Neuronal stem cell (in vitro differentiated cells): ENCODE measurements around the gene DIP2C.

Experiments
- DNase-seq: peaks from one replicate; pipeline ENCODE4 v3.0.0-alpha.2; 2013; ENCODE audit warnings: low spot score
- H2AFZ ChIP-seq: one replicate; pipeline ENCODE4 v1.6.1; 2013; ENCODE audit warnings: mild to moderate bottlenecking, low read length, inconsistent platforms
- H2AK5ac ChIP-seq: 2 replicates; pipeline ENCODE4 v1.6.1; 2013; ENCODE audit warnings: low read depth, mild to moderate bottlenecking, inconsistent platforms, low read length, moderate library complexity, mixed read lengths
- H2BK120ac ChIP-seq: 2 replicates; pipeline ENCODE4 v1.6.1; 2013; ENCODE audit warnings: low read depth, mild to moderate bottlenecking, inconsistent platforms, low read length, moderate library complexity, mixed read lengths
- H2BK12ac ChIP-seq: one replicate; pipeline ENCODE4 v1.6.1; 2013; ENCODE audit warnings: low read length, inconsistent platforms
- H2BK15ac ChIP-seq: 2 replicates; pipeline ENCODE4 v1.6.1; 2013; ENCODE audit warnings: mild to moderate bottlenecking, low read length, inconsistent platforms, mixed read lengths
- H2BK5ac ChIP-seq: one replicate; pipeline ENCODE4 v1.6.1; 2013; ENCODE audit warnings: inconsistent platforms, mild to moderate bottlenecking, low read length, moderate library complexity
- H3K14ac ChIP-seq: one replicate; pipeline ENCODE4 v1.6.1; 2013; ENCODE audit warnings: low read length, inconsistent platforms
- H3K18ac ChIP-seq: 2 replicates; pipeline ENCODE4 v1.6.1; 2013; ENCODE audit warnings: low read length, inconsistent platforms
- H3K23ac ChIP-seq: 2 replicates; pipeline ENCODE4 v1.6.1; 2013; ENCODE audit warnings: low read depth, mild to moderate bottlenecking, mixed read lengths, low read length, inconsistent platforms; ENCODE audit not compliant: poor library complexity
- H3K27ac ChIP-seq: replicated peaks from 3 replicates; pipeline ENCODE4 v1.5.1; 2013; ENCODE audit warnings: low read length, inconsistent platforms
- H3K27me3 ChIP-seq, 3 experiments: 2 replicates each; pipeline ENCODE4 v1.6.1; 2013; ENCODE audit warnings: low read length in 3 of 3, mild to moderate bottlenecking in 2 of 3, inconsistent platforms in 1 of 3, low read depth in 1 of 3, mixed read lengths in 1 of 3, moderate library complexity in 1 of 3; ENCODE audit not compliant: control insufficient read depth in 3 of 3, insufficient read depth in 3 of 3
- H3K36me3 ChIP-seq, 2 donors: replicated peaks in 1 of 2; 2 replicates each; pipeline ENCODE4 v1.6.1; 2013; ENCODE audit warnings: low read length in 2 of 2; ENCODE audit not compliant: control insufficient read depth in 2 of 2, insufficient read depth in 2 of 2
- H3K4ac ChIP-seq: 2 replicates; pipeline ENCODE4 v1.6.1; 2013; ENCODE audit warnings: inconsistent platforms, mild to moderate bottlenecking, low read length, moderate library complexity
- H3K4me1 ChIP-seq, 2 donors: 1 replicate in 1 of 2; 2 replicates in 1 of 2; pipeline ENCODE4 v1.6.1; 2013; ENCODE audit warnings: low read length in 2 of 2, low read depth in 1 of 2; ENCODE audit not compliant: control insufficient read depth in 2 of 2, insufficient read depth in 1 of 2
- H3K4me2 ChIP-seq: one replicate; pipeline ENCODE4 v1.6.1; 2013; ENCODE audit warnings: mild to moderate bottlenecking, low read length, inconsistent platforms; ENCODE audit not compliant: insufficient read depth, poor library complexity, severe bottlenecking
- H3K4me3 ChIP-seq, 2 donors: 2 replicates each; pipeline ENCODE4 v1.5.1; 2013; ENCODE audit warnings: low read length in 2 of 2, mild to moderate bottlenecking in 2 of 2, inconsistent platforms in 1 of 2, moderate library complexity in 1 of 2
- H3K79me1 ChIP-seq: one replicate; pipeline ENCODE4 v1.6.1; 2013; ENCODE audit warnings: low read depth, mild to moderate bottlenecking, inconsistent platforms, low read length, moderate library complexity
- H3K9ac ChIP-seq: one replicate; pipeline ENCODE4 v1.6.1; 2013; ENCODE audit warnings: mild to moderate bottlenecking, low read depth, low read length, inconsistent platforms; ENCODE audit not compliant: poor library complexity
- H3K9me3 ChIP-seq, 2 donors: replicated peaks in 1 of 2; 2 replicates each; pipeline versions ENCODE3 to v1.6.1; 2013; ENCODE audit warnings: low read length in 2 of 2, mild to moderate bottlenecking in 2 of 2, inconsistent platforms in 1 of 2, low read depth in 1 of 2, mixed read lengths in 1 of 2, moderate library complexity in 1 of 2; ENCODE audit not compliant: control insufficient read depth in 2 of 2, insufficient read depth in 1 of 2
- H4K8ac ChIP-seq: one replicate; pipeline ENCODE4 v1.6.1; 2013; ENCODE audit warnings: low read depth, mild to moderate bottlenecking, inconsistent platforms, low read length, moderate library complexity
- H4K91ac ChIP-seq: one replicate; pipeline ENCODE4 v1.6.1; 2013; ENCODE audit warnings: low read length, low read depth, mild to moderate bottlenecking, inconsistent platforms; ENCODE audit not compliant: poor library complexity
- WGBS, 2 donors: extraction: QIAGEN DNeasy Blood & Tissue Kit; methylation state at CpG; one replicate each; pipeline ENCODE4 v1.1.7; 2013; ENCODE audit warnings: missing lambda C conversion rate in 2 of 2, mixed read lengths in 1 of 2; ENCODE audit not compliant: insufficient read length in 2 of 2, insufficient replicate concordance in 1 of 2; ENCODE audit errors: extremely low coverage in 2 of 2; 5-methylcytosine and 5-hydroxymethylcytosine counted together

DIP2C gene

DNA sequence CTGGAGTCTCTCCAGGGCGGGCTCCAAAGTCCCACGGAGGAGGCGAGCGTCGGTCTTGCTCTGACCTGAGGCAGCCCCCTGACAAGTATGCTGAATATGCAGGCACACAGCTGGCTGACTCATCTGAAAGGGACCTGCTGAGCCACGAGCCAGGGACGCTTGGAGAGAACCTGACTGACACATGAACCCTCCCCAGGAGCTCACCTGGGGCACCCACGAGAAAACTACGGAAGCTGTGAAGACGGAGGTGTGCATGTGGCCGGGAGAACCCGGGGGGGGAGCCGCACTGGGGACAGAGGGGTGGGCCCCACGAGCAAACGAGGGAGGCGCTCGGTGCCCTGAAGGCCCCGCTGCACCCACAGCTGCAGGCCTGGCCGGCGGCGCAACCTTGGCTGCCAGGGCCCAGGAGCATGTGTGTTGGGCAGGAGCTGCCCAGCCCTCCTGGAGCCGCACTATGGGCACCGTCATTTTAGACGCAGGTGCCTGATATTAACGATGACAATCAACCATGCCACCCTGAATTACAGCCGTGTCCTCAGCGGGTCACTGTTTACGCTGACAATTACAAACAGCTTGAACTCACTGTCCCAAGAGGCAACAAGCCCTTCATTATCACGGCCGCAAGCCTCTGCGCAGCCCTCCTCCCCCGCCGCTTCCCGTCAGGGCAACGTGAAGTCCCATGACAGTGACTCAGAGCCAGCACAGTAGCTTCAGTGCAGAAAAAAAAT lies 64.7 kb downstream of the DIP2C start:
- H3K36me3 ChIP-seq = peaks cover 9 to 28% of the 10 kb centered on the region in 2 donors
- peak overlapping the region; percentile 26 for H2AFZ ChIP-seq
- DNase-seq = no peak
- no peaks in the 10 kb centered on the region for H3K27me3 ChIP-seq
- H2BK15ac ChIP-seq = no peak overlapping the region
- H2BK12ac ChIP-seq = no peak overlapping the region
- no peak overlapping the region for H4K91ac ChIP-seq
- peaks cover 0 to 1% of the 10 kb centered on the region in 2 donors for H3K9me3 ChIP-seq
- peak overlapping the region; percentile 44 for H3K23ac ChIP-seq
- no peak overlapping the region for H4K8ac ChIP-seq
- WGBS, 2 donors = no CpG with 5 or more reads among the region's 35 CpGs
- H3K4ac ChIP-seq = peak overlapping the region; percentile 5
- H2BK5ac ChIP-seq = peak overlapping the region; percentile 77
- H2AK5ac ChIP-seq = peak overlapping the region; percentile 95
- peak overlapping the region in 1 of 2 donors; percentile 25 for H3K4me3 ChIP-seq
- no peak overlapping the region for H2BK120ac ChIP-seq
- no peak overlapping the region for H3K4me2 ChIP-seq
- peaks cover 28% of the 10 kb centered on the region for H3K79me1 ChIP-seq
- peak overlapping the region; percentile 72 for H3K9ac ChIP-seq
- no peak overlapping the region for H3K14ac ChIP-seq
- peaks cover 29 to 38% of the 10 kb centered on the region in 2 donors for H3K4me1 ChIP-seq
- H3K18ac ChIP-seq = peak overlapping the region; percentile 92
- H3K27ac ChIP-seq = peak overlapping the region; percentile 16

DNA sequence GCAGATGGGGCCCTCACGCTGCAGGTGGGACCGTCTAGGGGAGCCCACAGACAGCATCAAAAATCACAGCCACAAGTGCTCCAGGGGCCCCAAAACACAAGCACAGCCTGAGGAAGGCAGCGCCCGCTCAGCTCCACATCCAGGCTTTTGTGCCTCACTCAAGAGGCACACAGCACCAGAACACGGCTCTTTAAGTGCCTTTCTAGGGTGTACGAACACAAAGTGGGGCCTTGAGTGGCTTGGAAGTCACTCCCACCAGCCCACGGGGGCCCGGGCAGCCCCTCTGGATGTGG lies 65.2 kb downstream of the DIP2C start:
- Histone ChIP-seq H3K9ac (peak overlapping the region; percentile 72), H4K91ac (no peak overlapping the region), H3K79me1 (peaks cover 25% of the 10 kb centered on the region), H3K14ac (no peak overlapping the region), H3K4ac (peak overlapping the region; percentile 5), H2BK12ac (no peak overlapping the region), H3K18ac (peak overlapping the region; percentile 92), H2BK5ac (peak overlapping the region; percentile 77), H3K27me3 (no peaks in the 10 kb centered on the region), H3K36me3 (peaks cover 6 to 23% of the 10 kb centered on the region in 2 donors), H2AK5ac (peak overlapping the region; percentile 95), H3K4me3 (no peak overlapping the region), H4K8ac (no peak overlapping the region), H3K23ac (no peak overlapping the region), H3K4me2 (no peak overlapping the region), H3K9me3 (no peaks in the 10 kb centered on the region), H3K4me1 (peaks cover 29 to 38% of the 10 kb centered on the region in 2 donors), H2BK15ac (no peak overlapping the region), H3K27ac (no peak overlapping the region), H2BK120ac (no peak overlapping the region), H2AFZ (no peak overlapping the region)
- DNase-seq = no peak
- WGBS, 2 donors = no CpG with 5 or more reads among the region's 8 CpGs

DNA sequence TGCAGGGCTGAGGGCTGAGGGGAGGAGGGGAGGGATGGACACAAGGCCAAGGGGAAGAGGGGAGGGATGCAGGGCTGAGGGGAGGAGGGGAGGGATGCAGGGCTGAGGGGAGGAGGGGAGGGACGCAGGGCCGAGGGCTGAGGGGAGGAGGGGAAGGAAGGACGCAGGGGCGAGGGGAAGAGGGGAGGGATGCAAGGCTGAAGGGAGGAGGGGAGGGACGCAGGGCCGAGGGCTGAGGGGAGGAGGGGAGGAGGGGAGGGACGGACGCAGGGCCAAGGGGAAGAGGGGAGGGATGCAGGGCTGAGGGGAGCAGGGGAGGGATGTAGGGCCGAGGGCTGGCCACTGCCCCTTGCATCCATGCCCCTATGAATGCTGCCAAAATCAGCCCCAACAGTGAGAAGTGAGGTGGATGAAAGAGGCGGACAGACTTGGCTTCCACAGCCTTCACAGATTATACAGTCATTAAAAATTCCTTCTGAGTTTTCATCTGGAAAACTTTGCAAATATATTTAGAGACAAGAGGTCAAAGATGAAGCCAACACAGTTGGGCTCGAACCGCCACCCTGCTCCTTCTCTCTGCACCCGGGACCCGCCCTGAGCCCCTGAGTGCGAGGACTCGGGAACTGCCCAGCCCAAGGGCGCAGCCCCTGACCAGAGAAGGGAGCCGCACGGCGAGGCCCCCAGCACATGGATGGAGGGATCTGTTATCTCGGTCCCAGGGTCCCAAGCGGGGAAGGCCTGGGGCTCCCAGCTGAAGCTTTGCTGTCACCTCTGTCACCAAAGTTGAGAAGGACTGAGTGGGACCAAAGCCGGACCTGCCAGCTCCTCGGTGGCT lies 65.8 kb downstream of the DIP2C start:
- H3K4me1 ChIP-seq = peaks cover 29 to 38% of the 10 kb centered on the region in 2 donors
- peaks cover 24% of the 10 kb centered on the region for H3K79me1 ChIP-seq
- H3K4me3 ChIP-seq = no peak overlapping the region

DNA sequence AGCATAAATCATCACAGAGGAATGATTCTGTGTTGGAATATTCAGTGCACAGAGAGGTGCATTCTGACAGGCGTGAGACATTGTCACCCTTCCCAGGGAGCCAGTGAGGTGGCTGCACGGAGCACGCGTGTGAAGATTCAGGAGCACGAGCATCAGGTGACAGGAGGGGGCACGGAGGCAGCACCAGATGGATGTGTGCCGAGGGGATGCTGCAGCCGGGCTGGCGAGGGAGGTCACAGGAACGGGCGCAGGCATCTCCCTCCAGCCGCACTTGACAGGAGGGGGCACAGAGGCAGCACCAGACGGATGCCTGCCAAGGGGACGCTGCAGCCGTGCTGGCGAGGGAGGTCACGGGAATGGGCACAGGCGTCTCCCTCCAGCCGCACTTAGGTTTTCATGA lies 66.5 kb downstream of the DIP2C start:
- no peak overlapping the region for H3K4ac ChIP-seq
- H2BK12ac ChIP-seq = no peak overlapping the region
- peak overlapping the region; percentile 36 for H2AK5ac ChIP-seq
- H3K4me2 ChIP-seq = no peak overlapping the region
- H3K18ac ChIP-seq = peak overlapping the region; percentile 87
- peaks cover 6 to 12% of the 10 kb centered on the region in 2 donors for H3K36me3 ChIP-seq
- H3K27me3 ChIP-seq = no peaks in the 10 kb centered on the region
- H3K27ac ChIP-seq = no peak overlapping the region
- no CpG with 5 or more reads among the region's 19 CpGs for WGBS, 2 donors
- peak overlapping the region; percentile 79 for H3K14ac ChIP-seq
- H2BK120ac ChIP-seq = no peak overlapping the region
- peaks cover 29 to 38% of the 10 kb centered on the region in 2 donors for H3K4me1 ChIP-seq
- H3K9ac ChIP-seq = no peak overlapping the region
- no peak overlapping the region for H3K4me3 ChIP-seq
- no peaks in the 10 kb centered on the region for H3K9me3 ChIP-seq
- no peak overlapping the region for H4K91ac ChIP-seq
- no peak for DNase-seq
- no peak overlapping the region for H2BK15ac ChIP-seq
- no peak overlapping the region for H4K8ac ChIP-seq
- peak overlapping the region; percentile 47 for H3K23ac ChIP-seq
- H2BK5ac ChIP-seq = peak overlapping the region; percentile 89
- H3K79me1 ChIP-seq = peaks cover 25% of the 10 kb centered on the region
- no peak overlapping the region for H2AFZ ChIP-seq

More for the DNA sequence above, 65.8 kb downstream of the DIP2C start:
- Histone ChIP-seq H3K4ac (no peak overlapping the region), H2BK12ac (no peak overlapping the region), H2BK5ac (peak overlapping the region; percentile 77), H3K23ac (no peak overlapping the region), H3K27me3 (no peaks in the 10 kb centered on the region), H3K9ac (peak overlapping the region; percentile 72), H2AFZ (no peak overlapping the region), H3K18ac (peak overlapping the region; percentile 92), H3K14ac (no peak overlapping the region), H3K9me3 (no peaks in the 10 kb centered on the region), H2BK15ac (no peak overlapping the region), H4K8ac (no peak overlapping the region), H3K27ac (no peak overlapping the region), H3K4me2 (no peak overlapping the region), H3K36me3 (peaks cover 6 to 19% of the 10 kb centered on the region in 2 donors), H4K91ac (no peak overlapping the region), H2BK120ac (no peak overlapping the region), H2AK5ac (peak overlapping the region; percentile 95)
- DNase-seq = no peak
- no CpG with 5 or more reads among the region's 24 CpGs for WGBS, 2 donors
